IMR-90 (cell line): ENCODE data around the gene CASP8. TPM values are rescaled to one million over a fixed set of nuclear protein-coding genes. Genes with fewer than 3 reads are reported as not detected.

Experiments used
- ATAC-seq: fragments of 200-7000 bp; cut with Tn5 transposase; 2 replicates; pipeline ENCODE4 v1.9.1; 2020; ENCODE audit warnings: low read depth, mild to moderate bottlenecking, moderate library complexity
- BruUV-seq: library from RNA; stranded (reverse); fragments of 400-500 nt; replicated peaks from 2 replicates; lab custom pipeline; 2021; lab: Mats Ljungman, UMichigan
- CTCF ChIA-PET: fragments of 300-600 bp; formaldehyde crosslinking; extraction: SDS; loops from one replicate; lab custom pipeline; 2021; ENCODE audit warnings: antibody characterized with exemption; lab: Yijun Ruan, JAX
- POLR2A ChIA-PET: fragments of 300-600 bp; sonication (Branson Sonifier 250); formaldehyde crosslinking; loops from one replicate; lab custom pipeline; 2022; ENCODE audit warnings: antibody characterized with exemption; ENCODE audit not compliant: unreplicated experiment; lab: Charles Lee
- DNase-seq: peaks from one replicate; pipeline ENCODE4 v3.0.0; 2013
- H2AFZ ChIP-seq: replicated peaks from 2 replicates; pipeline ENCODE3; 2013; ENCODE audit warnings: low read length, mild to moderate bottlenecking; ENCODE audit not compliant: poor library complexity
- H2AK5ac ChIP-seq: 2 replicates; pipeline ENCODE4 v1.6.1; 2013; ENCODE audit warnings: low read depth, low read length, inconsistent platforms
- H2AK9ac ChIP-seq: replicated peaks from 2 replicates; pipeline ENCODE3; 2013; ENCODE audit warnings: mild to moderate bottlenecking, low read depth, low read length, moderate library complexity; ENCODE audit not compliant: poor library complexity
- H2BK120ac ChIP-seq: 2 replicates; pipeline ENCODE4 v1.6.1; 2013; ENCODE audit warnings: low read depth, low read length, inconsistent platforms
- H2BK15ac ChIP-seq: 3 replicates; pipeline ENCODE4 v1.6.1; 2013; ENCODE audit warnings: low read depth, low read length, inconsistent platforms
- H2BK20ac ChIP-seq: 2 replicates; pipeline ENCODE4 v1.6.1; 2013; ENCODE audit warnings: low read depth, mild to moderate bottlenecking, inconsistent platforms, low read length, moderate library complexity
- H2BK5ac ChIP-seq: 2 replicates; pipeline ENCODE4 v1.6.1; 2013; ENCODE audit warnings: mild to moderate bottlenecking, low read depth, low read length, inconsistent platforms; ENCODE audit not compliant: poor library complexity, severe bottlenecking
- H3K14ac ChIP-seq: replicated peaks from 2 replicates; pipeline ENCODE4 v1.6.1; 2013; ENCODE audit warnings: low read depth, low read length, inconsistent platforms
- H3K18ac ChIP-seq: 2 replicates; pipeline ENCODE4 v1.6.1; 2013; ENCODE audit warnings: low read depth, low read length, control low read depth
- H3K23ac ChIP-seq: 2 replicates; pipeline ENCODE4 v1.6.1; 2013; ENCODE audit warnings: low read depth, low read length, inconsistent platforms
- H3K27ac ChIP-seq: 2 replicates; pipeline ENCODE4 v1.5.1; 2013; ENCODE audit warnings: mild to moderate bottlenecking, control low read depth, low read length; ENCODE audit not compliant: insufficient read depth
- H3K27me3 ChIP-seq: 2 replicates; pipeline ENCODE4 v1.6.1; 2013; ENCODE audit warnings: low read length; ENCODE audit not compliant: control insufficient read depth, insufficient read depth
- H3K36me3 ChIP-seq: 2 replicates; pipeline ENCODE4 v1.6.1; 2013; ENCODE audit warnings: low read length, mixed read lengths; ENCODE audit not compliant: control insufficient read depth, insufficient read depth
- H3K4ac ChIP-seq: 2 replicates; pipeline ENCODE4 v1.6.1; 2013; ENCODE audit warnings: low read depth, low read length, inconsistent platforms
- H3K4me1 ChIP-seq: 2 replicates; pipeline ENCODE4 v1.6.1; 2013; ENCODE audit warnings: low read length, mixed read lengths; ENCODE audit not compliant: control insufficient read depth, insufficient read depth
- H3K4me2 ChIP-seq: 2 replicates; pipeline ENCODE4 v1.6.1; 2013; ENCODE audit warnings: low read depth, mild to moderate bottlenecking, control low read depth, low read length, moderate library complexity
- H3K4me3 ChIP-seq: 2 replicates; pipeline ENCODE4 v1.5.1; 2013; ENCODE audit warnings: low read depth, mild to moderate bottlenecking, control low read depth, low read length, moderate library complexity; ENCODE audit not compliant: insufficient read depth
- H3K56ac ChIP-seq: 2 replicates; pipeline ENCODE4 v1.6.1; 2013; ENCODE audit warnings: low read length, inconsistent platforms; ENCODE audit not compliant: insufficient read depth; ENCODE audit errors: extremely low read depth
- H3K79me1 ChIP-seq, 2 experiments: 2 replicates each; pipeline ENCODE4 v1.6.1; 2013; ENCODE audit warnings: low read length in 2 of 2, inconsistent platforms in 1 of 2, low read depth in 1 of 2
- H3K9ac ChIP-seq: 2 replicates; pipeline ENCODE4 v1.6.1; 2013; ENCODE audit warnings: low read depth, low read length, control low read depth
- H3K9me1 ChIP-seq: 2 replicates; pipeline ENCODE4 v1.6.1; 2013; ENCODE audit warnings: low read length, inconsistent platforms; ENCODE audit not compliant: insufficient read depth
- H3K9me3 ChIP-seq: 2 replicates; pipeline ENCODE4 v1.6.1; 2013; ENCODE audit warnings: low read length; ENCODE audit not compliant: control insufficient read depth, insufficient read depth
- H4K20me1 ChIP-seq: 2 replicates; pipeline ENCODE4 v1.6.1; 2013; ENCODE audit warnings: low read length, inconsistent platforms; ENCODE audit not compliant: insufficient read depth
- H4K5ac ChIP-seq: 2 replicates; pipeline ENCODE4 v1.6.1; 2013; ENCODE audit warnings: mild to moderate bottlenecking, low read depth, low read length, control low read depth
- H4K8ac ChIP-seq, 2 experiments: 2 replicates each; pipeline ENCODE4 v1.6.1; 2013; ENCODE audit warnings: low read depth in 2 of 2, low read length in 2 of 2, control low read depth in 1 of 2, inconsistent platforms in 1 of 2
- H4K91ac ChIP-seq: 2 replicates; pipeline ENCODE4 v1.6.1; 2013; ENCODE audit warnings: low read depth, low read length, inconsistent platforms; ENCODE audit not compliant: insufficient read depth
- BHLHE40 ChIP-seq: fragments of 150-350 bp; IDR thresholded peaks from 2 replicates; pipeline ENCODE4 v1.6.1; 2016; ENCODE audit warnings: mild to moderate bottlenecking, low read depth, low read length
- POLR2A ChIP-seq: IDR thresholded peaks from 2 replicates; pipeline ENCODE4 v1.6.1; 2012; ENCODE audit warnings: mild to moderate bottlenecking, low read depth, low read length
- WGBS, 2 experiments: methylation state at CpG; one replicate each; pipeline versions ENCODE4 v1.1.5 to v1.1.7; 2013; ENCODE audit warnings: missing lambda C conversion rate in 2 of 2; ENCODE audit not compliant: insufficient read length in 1 of 2; ENCODE audit errors: extremely low coverage in 2 of 2; 5-methylcytosine and 5-hydroxymethylcytosine counted together
- dilution Hi-C: fragments of 300-500 bp; cut with HindIII; formaldehyde crosslinking; loops from one replicate; pipeline ENCODE4 v1.14.3; 2018; ENCODE audit warnings: low sequenced_read_pairs; ENCODE audit not compliant: unreplicated experiment
- in situ Hi-C: fragments of 300-500 bp; cut with MboI; formaldehyde crosslinking; loops from 3 replicates; pipeline ENCODE4 v1.14.3; 2019; ENCODE audit warnings: low sequenced_read_pairs, inconsistent platforms, mixed read lengths
- intact Hi-C: fragments of 100-400 bp; cut with micrococcal nuclease; formaldehyde crosslinking; loops from 2 replicates; pipeline ENCODE4 v1.10.0; 2022
- polyA plus RNA-seq, 3 experiments: library from polyadenylated mRNA; depleted of rRNA; stranded (reverse); fragments of >200 nt; gene quantifications; 2 replicates each; pipeline ENCODE4 v1.2.3, GENCODE V29; 2012; ENCODE audit warnings: low replicate concordance in 1 of 3
- total RNA-seq: library from RNA; depleted of rRNA; stranded (reverse); fragments of >200 nt; gene quantifications from 2 replicates; pipeline ENCODE4 v1.2.3, GENCODE V29; 2012

Gene CASP8
- total and polyA plus RNA-seq, 2 of the 4 experiments (the other 2 are of a cell fraction): 13.1 to 17.0 TPM

DNA sequence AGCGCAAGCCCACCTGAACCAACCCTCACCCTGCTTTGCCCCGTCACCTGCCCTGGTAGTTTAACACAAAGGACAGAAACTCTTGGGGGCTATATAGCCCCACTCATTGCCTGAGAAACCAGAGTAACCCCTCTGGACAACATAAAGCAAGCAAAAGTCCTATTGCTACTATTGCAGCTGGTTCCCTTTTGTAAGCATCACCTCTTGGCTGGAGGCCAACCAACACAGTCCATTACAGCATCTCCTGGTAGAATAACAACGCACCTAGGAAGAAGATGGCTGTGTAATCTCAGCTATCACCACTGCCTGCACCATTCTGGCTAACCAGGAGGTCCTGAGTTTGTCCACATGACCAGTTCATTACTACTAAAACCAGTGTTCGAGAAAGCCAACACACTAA lies 60.4 kb downstream of the CASP8 start:
- no peak overlapping the region for H2BK20ac ChIP-seq
- ATAC-seq: no peak
- H2BK15ac ChIP-seq: no peak overlapping the region
- H3K9me3 ChIP-seq: peaks cover 7% of the 10 kb centered on the region; the same call in 1 of the 2 replicates
- 78% methylated on average over 3 of the region's 4 CpGs; no CpG with 5 or more reads in 1 of the 2 experiments for WGBS, 2 experiments
- H3K4me1 ChIP-seq: no peaks in the 10 kb centered on the region
- H4K91ac ChIP-seq: no peak overlapping the region
- no peak for DNase-seq
- no peak for TF ChIP-seq POLR2A
- no peak for TF ChIP-seq BHLHE40
- dilution Hi-C loops: no loop called here
- no peak overlapping the region for H2BK5ac ChIP-seq
- no peak overlapping the region for H3K4ac ChIP-seq
- no peak overlapping the region for H3K27ac ChIP-seq
- no peaks in the 10 kb centered on the region for H3K27me3 ChIP-seq
- no peak overlapping the region for H3K18ac ChIP-seq
- no peak overlapping the region for H2AK9ac ChIP-seq
- H4K8ac ChIP-seq: no peak overlapping the region
- no peak overlapping the region for H3K4me2 ChIP-seq
- ChIA-PET CTCF (no interaction called here), POLR2A (no interaction called here)
- no TSS peak for BruUV-seq
- H3K36me3 ChIP-seq: no peaks in the 10 kb centered on the region
- H4K5ac ChIP-seq: no peak overlapping the region
- H3K23ac ChIP-seq: no peak overlapping the region
- no peaks in the 10 kb centered on the region for H4K20me1 ChIP-seq
- H2BK120ac ChIP-seq: no peak overlapping the region
- H2AFZ ChIP-seq: no peak overlapping the region
- no peak overlapping the region for H2AK5ac ChIP-seq
- intact Hi-C loops: no loop called here
- no peaks in the 10 kb centered on the region for H3K79me1 ChIP-seq
- in situ Hi-C loops: no loop called here
- no peak overlapping the region for H3K9ac ChIP-seq
- no peaks in the 10 kb centered on the region for H3K9me1 ChIP-seq
- H3K14ac ChIP-seq: no peak overlapping the region
- no peak overlapping the region for H3K4me3 ChIP-seq
- no peak overlapping the region for H3K56ac ChIP-seq
